Caco-2 (cell line): Measurements from ENCODE around the gene GLIS1. TPM values are rescaled to one million over a fixed set of nuclear protein-coding genes. Genes with fewer than 3 reads are reported as not detected.

ENCODE experiments used
- BruUV-seq: library from RNA; stranded (reverse); fragments of 400-500 nt; replicated peaks from 2 replicates; lab custom pipeline; 2021; lab: Mats Ljungman, UMichigan
- CTCF ChIA-PET: fragments of 300-600 bp; sonication (Branson Sonifier 250); formaldehyde crosslinking; loops from one replicate; lab custom pipeline; 2022; ENCODE audit warnings: antibody characterized with exemption; lab: Charles Lee
- POLR2A ChIA-PET: fragments of 300-600 bp; sonication (Branson Sonifier 250); formaldehyde crosslinking; loops from one replicate; lab custom pipeline; 2022; ENCODE audit warnings: antibody characterized with exemption; lab: Charles Lee
- DNase-seq, 2 experiments: peaks; one replicate each; pipeline versions ENCODE4 v3.0.0 to v3.0.0-alpha.2; 2020 to 2022
- H3K27me3 ChIP-seq: replicated peaks from 2 replicates; pipeline ENCODE4 v1.6.0; 2011; ENCODE audit warnings: low read length; ENCODE audit not compliant: control insufficient read depth, insufficient read depth
- H3K36me3 ChIP-seq: 2 replicates; pipeline ENCODE4 v1.5.1; 2011; ENCODE audit warnings: low read length; ENCODE audit not compliant: control insufficient read depth, insufficient read depth
- H3K4me1 ChIP-seq: fragments of 250-450 bp; sonication (Bioruptor Pico); 2 replicates; pipeline ENCODE4 v1.5.1; 2020; ENCODE audit warnings: mild to moderate bottlenecking
- H3K4me3 ChIP-seq: 2 replicates; pipeline ENCODE4 v1.5.1; 2011; ENCODE audit warnings: low read depth, mild to moderate bottlenecking, control low read depth, low read length
- H3K9me3 ChIP-seq: fragments of 250-450 bp; sonication (Bioruptor Pico); 2 replicates; pipeline ENCODE4 v1.5.1; 2020; ENCODE audit warnings: mild to moderate bottlenecking, moderate library complexity
- H3K27ac Mint-ChIP-seq: one replicate; pipeline ENCODE4 v1.8.0; 2022; ENCODE audit warnings: mixed read lengths; ENCODE audit not compliant: unreplicated experiment
- H3K27me3 Mint-ChIP-seq: one replicate; pipeline ENCODE4 v1.8.0; 2022; ENCODE audit warnings: mixed read lengths; ENCODE audit not compliant: insufficient read depth, unreplicated experiment
- H3K36me3 Mint-ChIP-seq: one replicate; pipeline ENCODE4 v1.8.0; 2022; ENCODE audit warnings: mild to moderate bottlenecking, mixed read lengths; ENCODE audit not compliant: insufficient read depth, unreplicated experiment
- H3K4me1 Mint-ChIP-seq: one replicate; pipeline ENCODE4 v1.8.0; 2022; ENCODE audit warnings: low read depth, mixed read lengths; ENCODE audit not compliant: unreplicated experiment
- H3K4me3 Mint-ChIP-seq: one replicate; pipeline ENCODE4 v1.8.0; 2022; ENCODE audit warnings: mild to moderate bottlenecking, moderate library complexity, mixed read lengths; ENCODE audit not compliant: unreplicated experiment
- H3K9me3 Mint-ChIP-seq: one replicate; pipeline ENCODE4 v1.8.0; 2022; ENCODE audit warnings: mixed read lengths; ENCODE audit not compliant: unreplicated experiment
- CTCF ChIP-seq, 2 experiments: fragments of 200-600 bp in 1 of 2; IDR thresholded peaks; 1 replicate in 1 of 2; 2 replicates in 1 of 2; pipeline versions ENCODE4 v1.5.1 to v1.8.0; 2011 to 2022; ENCODE audit warnings: antibody characterized with exemption in 1 of 2, control low read depth in 1 of 2, inconsistent platforms in 1 of 2, low read depth in 1 of 2, low read length in 1 of 2, mild to moderate bottlenecking in 1 of 2, moderate library complexity in 1 of 2; ENCODE audit not compliant: insufficient read depth in 1 of 2, severe bottlenecking in 1 of 2, unreplicated experiment in 1 of 2
- intact Hi-C: fragments of 100-400 bp; cut with micrococcal nuclease; formaldehyde crosslinking; loops from one replicate; pipeline ENCODE4 v1.10.0; 2022; ENCODE audit not compliant: unreplicated experiment
- total RNA-seq: library from RNA; stranded (reverse); gene quantifications from 2 replicates; pipeline ENCODE4 v1.2.3, GENCODE V29; 2022

Gene GLIS1
- total RNA-seq, 1 experiment from 2014 or later = not detected

- Mint-ChIP-seq H3K4me1 (no peaks in the 10 kb centered on the region), H3K9me3 (no peaks in the 10 kb centered on the region), H3K27me3 (peaks cover 5% of the 10 kb centered on the region), H3K4me3 (no peak overlapping the region), H3K36me3 (no peaks in the 10 kb centered on the region), H3K27ac (no peak overlapping the region)
- no peaks in the 10 kb centered on the region for H3K4me1 ChIP-seq
- no peak overlapping the region for H3K4me3 ChIP-seq
- no peaks in the 10 kb centered on the region for H3K27me3 ChIP-seq
- ChIA-PET POLR2A (no interaction called here), CTCF (no interaction called here)
- BruUV-seq = no TSS peak
- H3K36me3 ChIP-seq = no peaks in the 10 kb centered on the region
- no peak for TF ChIP-seq CTCF (IDR thresholded peaks at IDR 0.05; ENCODE audit: insufficient read depth in 1 of 2, low read depth in 1 of 2, low read length in 1 of 2, severe bottlenecking in 1 of 2, unreplicated experiment in 1 of 2)
- DNase-seq = no peak
- intact Hi-C loops = no loop called here
- no peaks in the 10 kb centered on the region for H3K9me3 ChIP-seq
Observed at GRCh38 chr1:53697721-53698383, 41.1 kb downstream of the GLIS1 start.

GRCh38 chr1:53696990-53697389, 42.0 kb downstream of the GLIS1 start:
- Mint-ChIP-seq H3K9me3 (no peaks in the 10 kb centered on the region), H3K4me1 (no peaks in the 10 kb centered on the region), H3K27ac (no peak overlapping the region), H3K27me3 (peaks cover 5% of the 10 kb centered on the region), H3K36me3 (no peaks in the 10 kb centered on the region), H3K4me3 (no peak overlapping the region)
- H3K9me3 ChIP-seq = no peaks in the 10 kb centered on the region
- H3K36me3 ChIP-seq = no peaks in the 10 kb centered on the region
- ChIA-PET POLR2A (no interaction called here), CTCF (no interaction called here)
- H3K27me3 ChIP-seq = no peaks in the 10 kb centered on the region
- H3K4me3 ChIP-seq = no peak overlapping the region
- BruUV-seq = no TSS peak
- intact Hi-C loops = no loop called here
- no peak for TF ChIP-seq CTCF (IDR thresholded peaks at IDR 0.05; ENCODE audit: insufficient read depth in 1 of 2, low read depth in 1 of 2, low read length in 1 of 2, severe bottlenecking in 1 of 2, unreplicated experiment in 1 of 2)
- no peak for DNase-seq
- H3K4me1 ChIP-seq = no peaks in the 10 kb centered on the region

GRCh38 chr1:53696571-53696970, 42.4 kb downstream of the GLIS1 start:
- CTCF ChIA-PET = no interaction called here
- no peak for DNase-seq
- H3K36me3 Mint-ChIP-seq = no peaks in the 10 kb centered on the region
- POLR2A ChIA-PET = no interaction called here
- no peak overlapping the region for H3K27ac Mint-ChIP-seq
- Histone ChIP-seq H3K4me1 (no peaks in the 10 kb centered on the region), H3K9me3 (no peaks in the 10 kb centered on the region), H3K36me3 (no peaks in the 10 kb centered on the region), H3K27me3 (no peaks in the 10 kb centered on the region), H3K4me3 (no peak overlapping the region)
- peaks cover 5% of the 10 kb centered on the region for H3K27me3 Mint-ChIP-seq
- no peaks in the 10 kb centered on the region for H3K9me3 Mint-ChIP-seq
- no peaks in the 10 kb centered on the region for H3K4me1 Mint-ChIP-seq
- intact Hi-C loops = no loop called here
- no peak overlapping the region for H3K4me3 Mint-ChIP-seq
- BruUV-seq = no TSS peak
- no peak for TF ChIP-seq CTCF (IDR thresholded peaks at IDR 0.05; ENCODE audit: insufficient read depth in 1 of 2, low read depth in 1 of 2, low read length in 1 of 2, severe bottlenecking in 1 of 2, unreplicated experiment in 1 of 2)
